Measurements from ENCODE around the gene SART1. TPM values are rescaled to one million over a fixed set of nuclear protein-coding genes. Genes with fewer than 3 reads are reported as not detected.

The SART1 gene
- 10 to 100 TPM; 65.4 to 70.1 TPM for total RNA-seq

GRCh38 chr11:65961267-65962140 is at the start of gene SART1:
Gene SART1 (plus strand): TSS chr11:65961734. CDS start chr11:65961781, 47 bp downstream.
- POLR2A ChIA-PET: interaction anchor here (0.7 to 1.0 kb wide), 4 partner anchors 44 to 249 kb away, joined by 3 to 4 read pairs (median 3); partner anchors contain the start of genes FIBP and KAT5
- CTCF ChIA-PET: interaction anchor here (0.6 to 2.1 kb wide), 5 partner anchors 13 to 113 kb away, joined by 3 to 9 read pairs (median 4); partner anchors contain the start of gene FIBP

- CTCF ChIA-PET: interaction anchor here (1.9 kb wide), 1 partner anchor 28 kb away, joined by 6 read pairs; no protein-coding TSS in a partner anchor
Observed at GRCh38 chr11:65912845-65913244, 48.7 kb upstream of the SART1 start.

GRCh38 chr11:65915101-65915820 is 46.3 kb upstream of the SART1 start:
- ChIA-PET CTCF (interaction anchor here (0.9 kb wide), 1 partner anchor 27 kb away, joined by 6 read pairs; the partner anchor contains the start of gene FIBP), POLR2A (no interaction called here)

More at GRCh38 chr11:65912845-65913244, 48.7 kb upstream of the SART1 start:
- POLR2A ChIA-PET: interaction anchor here (1.1 kb wide), 1 partner anchor 12 kb away, joined by 4 read pairs; the partner anchor contains the start of gene FOSL1

- CTCF ChIA-PET: no interaction called here
- POLR2A ChIA-PET: no interaction called here
Observed at GRCh38 chr11:65915821-65916251, 45.7 kb upstream of the SART1 start.

- POLR2A ChIA-PET: no interaction called here
- CTCF ChIA-PET: no interaction called here
Observed at GRCh38 chr11:65916391-65916790, 45.1 kb upstream of the SART1 start.

GRCh38 chr11:65917077-65917433 is 44.5 kb upstream of the SART1 start:
- CTCF ChIA-PET: interaction anchor here (1.2 to 1.8 kb wide), 3 partner anchors 28 to 100 kb away, joined by 3 to 13 read pairs (median 4); partner anchors contain the start of genes CCDC85B and FIBP

GRCh38 chr11:65917434-65918210 is 43.9 kb upstream of the SART1 start:
- CTCF ChIA-PET: interaction anchor here (0.9 to 1.8 kb wide), 5 partner anchors 16 to 100 kb away, joined by 3 to 13 read pairs (median 4); partner anchors contain the start of genes CCDC85B and FIBP
- POLR2A ChIA-PET: interaction anchor here (0.6 to 1.4 kb wide), 6 partner anchors 9 to 44 kb away, joined by 3 to 11 read pairs (median 4); partner anchors contain the start of genes FIBP, FOSL1 and SART1

More at GRCh38 chr11:65917077-65917433, 44.5 kb upstream of the SART1 start:
- POLR2A ChIA-PET: interaction anchor here (1.0 to 1.4 kb wide), 3 partner anchors 17 to 28 kb away, joined by 3 to 11 read pairs (median 4); partner anchors contain the start of genes FIBP and FOSL1

GRCh38 chr11:65918211-65919140 is 43.1 kb upstream of the SART1 start, which contains the start of gene C11orf68:
Gene C11orf68 (minus strand): TSS chr11:65919062. CDS start chr11:65919031, 31 bp downstream.
- ChIA-PET CTCF (interaction anchor here (0.9 to 1.8 kb wide), 5 partner anchors 17 to 101 kb away, joined by 3 to 13 read pairs (median 4); partner anchors contain the start of genes CCDC85B and FIBP), POLR2A (interaction anchor here (0.6 to 1.4 kb wide), 7 partner anchors 10 to 43 kb away, joined by 3 to 11 read pairs (median 4); partner anchors contain the start of genes CCDC85B, FIBP, FOSL1 and SART1)

GRCh38 chr11:65919141-65919572 is 42.4 kb upstream of the SART1 start, which contains the start of gene DRAP1:
Gene DRAP1 (plus strand): TSS chr11:65919426. CDS start chr11:65919502, 76 bp downstream.
- ChIA-PET CTCF (interaction anchor here (1.1 to 1.8 kb wide), 2 partner anchors 18 to 30 kb away, joined by 4 to 13 read pairs; partner anchors contain the start of genes CCDC85B and FIBP), POLR2A (interaction anchor here (1.0 kb wide), 1 partner anchor 28 kb away, joined by 4 read pairs; the partner anchor contains the start of gene CCDC85B)

GRCh38 chr11:65919573-65920371 is 41.8 kb upstream of the SART1 start:
- POLR2A ChIA-PET: no interaction called here
- CTCF ChIA-PET: interaction anchor here (0.6 to 3.2 kb wide), 2 partner anchors 29 to 831 kb away, joined by 3 to 10 read pairs; partner anchors contain the start of gene CCDC85B

- ChIA-PET CTCF (interaction anchor here (0.6 to 3.4 kb wide), 3 partner anchors 30 to 831 kb away, joined by 3 to 13 read pairs (median 10); partner anchors contain the start of gene CCDC85B), POLR2A (no interaction called here)
Observed at GRCh38 chr11:65920372-65920802, 41.1 kb upstream of the SART1 start.

GRCh38 chr11:65921033-65921555 is 40.4 kb upstream of the SART1 start:
- CTCF ChIA-PET: interaction anchor here (3.2 to 3.4 kb wide), 2 partner anchors 30 to 36 kb away, joined by 10 to 13 read pairs; partner anchors contain the start of gene CCDC85B
- POLR2A ChIA-PET: interaction anchor here (0.6 kb wide), 1 partner anchor 36 kb away, joined by 3 read pairs; no protein-coding TSS in a partner anchor

GRCh38 chr11:65921876-65922275 is 39.7 kb upstream of the SART1 start:
- ChIA-PET POLR2A (interaction anchor here (0.5 to 0.8 kb wide), 3 partner anchors 31 to 614 kb away, joined by 3 read pairs; partner anchors contain the start of gene CCDC85B), CTCF (interaction anchor here (1.2 to 3.4 kb wide), 3 partner anchors 24 to 37 kb away, joined by 3 to 13 read pairs (median 10); partner anchors contain the start of gene CCDC85B)

GRCh38 chr11:65922565-65922964 is 39.0 kb upstream of the SART1 start:
- CTCF ChIA-PET: interaction anchor here (1.2 to 3.4 kb wide), 4 partner anchors 10 to 38 kb away, joined by 3 to 13 read pairs (median 8); partner anchors contain the start of gene CCDC85B
- POLR2A ChIA-PET: interaction anchor here (0.8 kb wide), 1 partner anchor 32 kb away, joined by 3 read pairs; the partner anchor contains the start of gene CCDC85B

GRCh38 chr11:65925397-65925796 is 36.1 kb upstream of the SART1 start:
- POLR2A ChIA-PET: no interaction called here

More at GRCh38 chr11:65925397-65925796, 36.1 kb upstream of the SART1 start:
- CTCF ChIA-PET: interaction anchor here (1.8 kb wide), 1 partner anchor 97 kb away, joined by 3 read pairs; no protein-coding TSS in a partner anchor

Data from activated CD8-positive, alpha-beta memory T cell treated with anti-CD3 and anti-CD28 coated beads for 36 hours (primary cell).